Measurements from ENCODE around the gene RAB3D. TPM values are rescaled to one million over a fixed set of nuclear protein-coding genes. Genes with fewer than 3 reads are reported as not detected.

Gene RAB3D
- total RNA-seq, 1 experiment from 2014 or later, result 29.4 TPM

- H3K4me2 ChIP-seq (ENCODE audit: insufficient read depth, insufficient read length, low read length), result peak overlapping the region; percentile 59
- no peaks in the 10 kb centered on the region for H4K20me1 ChIP-seq (ENCODE audit: control insufficient read depth, insufficient read depth, insufficient read length)
- H2AFZ ChIP-seq (ENCODE audit: low read length), result no peak overlapping the region
- WGBS (ENCODE audit: extremely low coverage, insufficient read length, low lambda C conversion rate), result no CpG with 5 or more reads among the region's 35 CpGs
- no peak overlapping the region for H2BK12ac ChIP-seq (ENCODE audit: insufficient read length, low read depth, low read length)
- H3K27ac Mint-ChIP-seq, result peak overlapping the region in 1 of 3 experiments; percentile 37; a peak in 2 of 7 replicates
- H4K5ac ChIP-seq (ENCODE audit: insufficient read length, low read depth, low read length), result no peak overlapping the region
- H2BK15ac ChIP-seq (ENCODE audit: low read depth, low read length), result no peak overlapping the region
- H3K36me3 Mint-ChIP-seq (ENCODE audit: insufficient read depth in 1 of 3, low read depth in 3 of 3), result peaks cover 0 to 2% (median 1%) of the 10 kb centered on the region in 3 experiments; a peak in 2 of 7 replicates
- H3K27me3 Mint-ChIP-seq (ENCODE audit: low read depth), result peaks cover 37% of the 10 kb centered on the region
- H2BK120ac ChIP-seq (ENCODE audit: low read depth, low read length, poor library complexity, severe bottlenecking), result no peak overlapping the region
- no peaks in the 10 kb centered on the region for H3K9me3 ChIP-seq (ENCODE audit: control insufficient read depth, low read depth, low read length)
- no peak overlapping the region for H3T11ph ChIP-seq (ENCODE audit: low read length)
- no peak overlapping the region for H3K9ac ChIP-seq (ENCODE audit: extremely low read depth, insufficient read length, low read length)
- no peaks in the 10 kb centered on the region for H3K79me2 ChIP-seq (ENCODE audit: insufficient read depth, low read length)
- peaks cover 6 to 18% of the 10 kb centered on the region in 2 experiments for H3K4me1 Mint-ChIP-seq
- H3K23me2 ChIP-seq (ENCODE audit: insufficient read length, low read depth, low read length, poor library complexity, severe bottlenecking), result peaks cover 12% of the 10 kb centered on the region
- no peaks in the 10 kb centered on the region; a peak in 1 of 5 replicates for H3K9me3 Mint-ChIP-seq
- no peak overlapping the region for H3K56ac ChIP-seq (ENCODE audit: insufficient read length, low read depth, low read length)
- no peak overlapping the region for H3K4ac ChIP-seq (ENCODE audit: low read depth, low read length)
- no peak overlapping the region for H2BK5ac ChIP-seq (ENCODE audit: insufficient read length, low read length)
- no peaks in the 10 kb centered on the region for H3K79me1 ChIP-seq (ENCODE audit: insufficient read depth, low read depth, low read length, poor library complexity, severe bottlenecking)
- H3K23ac ChIP-seq (ENCODE audit: insufficient read length, low read depth, low read length), result no peak overlapping the region
- TF ChIP-seq CTCF (conservative IDR thresholded peaks at IDR 0.05), result no peak
- H4K91ac ChIP-seq (ENCODE audit: insufficient read length, low read depth, low read length), result no peak overlapping the region
- H3K27ac ChIP-seq (ENCODE audit: insufficient read length, low read depth, low read length), result no peak overlapping the region
- no peak overlapping the region for H3K14ac ChIP-seq (ENCODE audit: insufficient read depth, low read length)
- no peaks in the 10 kb centered on the region; the same call in 1 of the 2 replicates for H3K27me3 ChIP-seq (ENCODE audit: insufficient read depth, low read length)
- no peaks in the 10 kb centered on the region; the same call in 1 of the 2 replicates for H3K4me1 ChIP-seq (ENCODE audit: insufficient read depth, low read length)
- no peak overlapping the region for H2AK5ac ChIP-seq (ENCODE audit: insufficient read length, low read length)
- H3K4me3 Mint-ChIP-seq, result peak overlapping the region; percentile 62 to 82
- peak; percentile 90 for DNase-seq
- no peak overlapping the region for H3K18ac ChIP-seq (ENCODE audit: insufficient read length, low read depth, low read length)
- no peak overlapping the region for H4K8ac ChIP-seq (replicated peaks; ENCODE audit: insufficient read length, low read depth, low read length)
- no peak overlapping the region for H2BK20ac ChIP-seq (ENCODE audit: low read depth, low read length, poor library complexity, severe bottlenecking)
These were observed 22.6 kb upstream of the RAB3D start for GRCh38 chr19:11361771-11362731.

Data from H9 (cell line).